GM21528 (cell line): ENCODE measurements around the gene CDT1.

Experiments
- ATAC-seq: cut with Tn5 transposase; IDR thresholded peaks from one replicate; pipeline ENCODE4 v1.9.1; 2021; ENCODE audit warnings: mild to moderate bottlenecking, moderate library complexity; ENCODE audit not compliant: unreplicated experiment, low FRiP score

CDT1 gene

GRCh38 chr16:88803264-88803987, at the start of gene CDT1:
CDT1 (plus strand) TSS chr16:88803789; CDS start chr16:88803832, 43 bp downstream.
- ATAC-seq: peak; percentile 57

GRCh38 chr16:88754109-88754911, 49.3 kb upstream of the CDT1 start:
- no peak for ATAC-seq

- no peak for ATAC-seq
Measured at GRCh38 chr16:88754912-88755744, 48.5 kb upstream of the CDT1 start.

- no peak for ATAC-seq
Measured at GRCh38 chr16:88755745-88756443, 47.7 kb upstream of the CDT1 start.

- no peak for ATAC-seq
Measured at GRCh38 chr16:88758227-88758943, 45.2 kb upstream of the CDT1 start.

GRCh38 chr16:88758944-88759244, 44.7 kb upstream of the CDT1 start:
- no peak for ATAC-seq

GRCh38 chr16:88759245-88759975, 44.2 kb upstream of the CDT1 start:
- no peak for ATAC-seq

- ATAC-seq: no peak
Measured at GRCh38 chr16:88759976-88760350, 43.6 kb upstream of the CDT1 start.

- no peak for ATAC-seq
Measured at GRCh38 chr16:88760424-88761142, 43.0 kb upstream of the CDT1 start.

GRCh38 chr16:88761143-88761534, 42.5 kb upstream of the CDT1 start:
- no peak for ATAC-seq

- ATAC-seq: no peak
Measured at GRCh38 chr16:88761830-88762229, 41.8 kb upstream of the CDT1 start.

- ATAC-seq: no peak
Measured at GRCh38 chr16:88762258-88762870, 41.2 kb upstream of the CDT1 start.

- no peak for ATAC-seq
Measured at GRCh38 chr16:88762941-88763340, 40.6 kb upstream of the CDT1 start.

GRCh38 chr16:88763502-88764053, 40.0 kb upstream of the CDT1 start:
- ATAC-seq: no peak

- no peak for ATAC-seq
Measured at GRCh38 chr16:88764080-88764479, 39.5 kb upstream of the CDT1 start.

GRCh38 chr16:88764913-88765349, 38.7 kb upstream of the CDT1 start:
- no peak for ATAC-seq

- no peak for ATAC-seq
Measured at GRCh38 chr16:88766975-88767374, 36.6 kb upstream of the CDT1 start.

- no peak for ATAC-seq
Measured at GRCh38 chr16:88767546-88768070, 36.0 kb upstream of the CDT1 start.
